Measurements from ENCODE around the gene ASGR2. TPM values are rescaled to one million over a fixed set of nuclear protein-coding genes. Genes with fewer than 3 reads are reported as not detected.

Gene ASGR2
- total and polyA plus RNA-seq, 2 of the 13 experiments (the other 11 are each of a cell fraction or from before 2014, with no cell fraction given), result 320 to 754 TPM

DNA sequence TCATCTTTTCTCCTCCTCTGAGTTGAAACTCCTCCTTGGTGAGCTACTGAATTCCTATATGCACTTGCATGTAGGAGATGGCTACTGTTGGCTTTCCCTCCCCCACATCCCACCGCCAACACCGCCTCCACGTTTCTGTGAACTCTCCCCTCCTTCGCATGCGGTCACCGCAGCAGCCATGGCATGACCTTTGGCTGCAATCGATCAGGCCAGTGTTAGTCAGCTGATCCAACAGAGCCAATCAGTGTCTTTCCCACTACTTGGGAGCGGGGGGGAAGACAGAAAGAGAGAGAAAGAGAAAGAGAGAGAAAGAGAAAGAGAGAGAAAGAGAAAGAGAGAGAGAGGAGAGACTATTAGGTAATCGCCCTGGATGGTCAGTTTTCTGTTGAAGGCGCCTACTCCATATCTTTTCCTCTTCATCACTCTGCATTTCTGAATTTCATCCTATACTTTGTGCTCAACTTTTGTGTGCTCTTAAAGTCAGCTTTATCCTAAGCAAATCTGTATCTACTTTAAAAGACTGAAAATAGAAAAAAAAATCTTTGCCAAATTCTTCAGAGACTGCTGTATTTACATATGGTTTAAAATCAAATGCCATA is 41.8 kb upstream of the ASGR2 start (continued):
- TF ChIP-seq ZNF709 (CRISPR knock-in tag; IDR thresholded peaks at IDR 0.05) (peak; percentile 73; the same call in 1 of the 2 replicates), NRL (CRISPR knock-in tag; IDR thresholded peaks at IDR 0.05; ENCODE audit: borderline replicate concordance) (peak; percentile 93), CBX1 (IDR thresholded peaks at IDR 0.05; ENCODE audit: low read depth) (peak; percentile 73), ATAD3A (CRISPR knock-in tag; IDR thresholded peaks at IDR 0.05) (no peak), SKI (IDR thresholded peaks at IDR 0.05; ENCODE audit: partially characterized antibody) (peak; percentile 81), ZNF737 (CRISPR knock-in tag; IDR thresholded peaks at IDR 0.05; ENCODE audit: borderline replicate concordance) (0 out of 2 replicates have a peak, but pooled peaks have one; percentile 39), HNRNPH1 (optimal IDR thresholded peaks at IDR 0.05; ENCODE audit: low read depth, low read length) (no peak), ARHGAP35 (CRISPR knock-in tag; IDR thresholded peaks at IDR 0.05; ENCODE audit: borderline replicate concordance) (0 out of 2 replicates have a peak, but pooled peaks have one; percentile 59), SMAD1 (CRISPR knock-in tag; IDR thresholded peaks at IDR 0.05; ENCODE audit: borderline replicate concordance, low read depth) (no peak; the same call in 1 of the 2 replicates), YY1 (IDR thresholded peaks at IDR 0.05; ENCODE audit: insufficient read depth, insufficient replicate concordance, low read depth, low read length) (peak; percentile 84), NFE2 (CRISPR knock-in tag; IDR thresholded peaks at IDR 0.05) (no peak), MAZ (IDR thresholded peaks at IDR 0.05; ENCODE audit: borderline replicate concordance, low read depth, low read length) (no peak), MAZ (CRISPR knock-in tag; IDR thresholded peaks at IDR 0.05; ENCODE audit: low read depth) (peak; percentile 73), POLR2G (IDR thresholded peaks at IDR 0.05; ENCODE audit: low read depth, low read length) (no peak), TP53 (CRISPR knock-in tag; conservative IDR thresholded peaks at IDR 0.05) (no peak)
- TF ChIP-seq, protein P1, sequence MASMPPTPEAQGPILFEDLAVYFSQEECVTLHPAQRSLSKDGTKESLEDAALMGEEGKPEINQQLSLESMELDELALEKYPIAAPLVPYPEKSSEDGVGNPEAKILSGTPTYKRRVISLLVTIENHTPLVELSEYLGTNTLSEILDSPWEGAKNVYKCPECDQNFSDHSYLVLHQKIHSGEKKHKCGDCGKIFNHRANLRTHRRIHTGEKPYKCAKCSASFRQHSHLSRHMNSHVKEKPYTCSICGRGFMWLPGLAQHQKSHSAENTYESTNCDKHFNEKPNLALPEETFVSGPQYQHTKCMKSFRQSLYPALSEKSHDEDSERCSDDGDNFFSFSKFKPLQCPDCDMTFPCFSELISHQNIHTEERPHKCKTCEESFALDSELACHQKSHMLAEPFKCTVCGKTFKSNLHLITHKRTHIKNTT (CRISPR knock-in tag; IDR thresholded peaks at IDR 0.05), result no peak
- TF ChIP-seq, protein P2, sequence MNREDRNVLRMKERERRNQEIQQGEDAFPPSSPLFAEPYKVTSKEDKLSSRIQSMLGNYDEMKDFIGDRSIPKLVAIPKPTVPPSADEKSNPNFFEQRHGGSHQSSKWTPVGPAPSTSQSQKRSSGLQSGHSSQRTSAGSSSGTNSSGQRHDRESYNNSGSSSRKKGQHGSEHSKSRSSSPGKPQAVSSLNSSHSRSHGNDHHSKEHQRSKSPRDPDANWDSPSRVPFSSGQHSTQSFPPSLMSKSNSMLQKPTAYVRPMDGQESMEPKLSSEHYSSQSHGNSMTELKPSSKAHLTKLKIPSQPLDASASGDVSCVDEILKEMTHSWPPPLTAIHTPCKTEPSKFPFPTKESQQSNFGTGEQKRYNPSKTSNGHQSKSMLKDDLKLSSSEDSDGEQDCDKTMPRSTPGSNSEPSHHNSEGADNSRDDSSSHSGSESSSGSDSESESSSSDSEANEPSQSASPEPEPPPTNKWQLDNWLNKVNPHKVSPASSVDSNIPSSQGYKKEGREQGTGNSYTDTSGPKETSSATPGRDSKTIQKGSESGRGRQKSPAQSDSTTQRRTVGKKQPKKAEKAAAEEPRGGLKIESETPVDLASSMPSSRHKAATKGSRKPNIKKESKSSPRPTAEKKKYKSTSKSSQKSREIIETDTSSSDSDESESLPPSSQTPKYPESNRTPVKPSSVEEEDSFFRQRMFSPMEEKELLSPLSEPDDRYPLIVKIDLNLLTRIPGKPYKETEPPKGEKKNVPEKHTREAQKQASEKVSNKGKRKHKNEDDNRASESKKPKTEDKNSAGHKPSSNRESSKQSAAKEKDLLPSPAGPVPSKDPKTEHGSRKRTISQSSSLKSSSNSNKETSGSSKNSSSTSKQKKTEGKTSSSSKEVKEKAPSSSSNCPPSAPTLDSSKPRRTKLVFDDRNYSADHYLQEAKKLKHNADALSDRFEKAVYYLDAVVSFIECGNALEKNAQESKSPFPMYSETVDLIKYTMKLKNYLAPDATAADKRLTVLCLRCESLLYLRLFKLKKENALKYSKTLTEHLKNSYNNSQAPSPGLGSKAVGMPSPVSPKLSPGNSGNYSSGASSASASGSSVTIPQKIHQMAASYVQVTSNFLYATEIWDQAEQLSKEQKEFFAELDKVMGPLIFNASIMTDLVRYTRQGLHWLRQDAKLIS (CRISPR knock-in tag; IDR thresholded peaks at IDR 0.05), result no peak
- TF ChIP-seq, protein P3, sequence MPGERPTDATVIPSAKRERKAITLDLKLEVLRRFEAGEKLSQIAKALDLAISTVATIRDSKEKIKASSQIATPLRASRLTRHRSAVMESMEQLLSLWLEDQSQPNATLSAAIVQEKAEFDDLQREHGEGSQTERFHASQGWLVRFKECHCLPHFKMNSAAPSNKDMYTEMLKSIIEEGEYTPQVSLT (CRISPR knock-in tag; IDR thresholded peaks at IDR 0.05; ENCODE audit: borderline replicate concordance, low read depth), result no peak
- TF ChIP-seq, protein P4, sequence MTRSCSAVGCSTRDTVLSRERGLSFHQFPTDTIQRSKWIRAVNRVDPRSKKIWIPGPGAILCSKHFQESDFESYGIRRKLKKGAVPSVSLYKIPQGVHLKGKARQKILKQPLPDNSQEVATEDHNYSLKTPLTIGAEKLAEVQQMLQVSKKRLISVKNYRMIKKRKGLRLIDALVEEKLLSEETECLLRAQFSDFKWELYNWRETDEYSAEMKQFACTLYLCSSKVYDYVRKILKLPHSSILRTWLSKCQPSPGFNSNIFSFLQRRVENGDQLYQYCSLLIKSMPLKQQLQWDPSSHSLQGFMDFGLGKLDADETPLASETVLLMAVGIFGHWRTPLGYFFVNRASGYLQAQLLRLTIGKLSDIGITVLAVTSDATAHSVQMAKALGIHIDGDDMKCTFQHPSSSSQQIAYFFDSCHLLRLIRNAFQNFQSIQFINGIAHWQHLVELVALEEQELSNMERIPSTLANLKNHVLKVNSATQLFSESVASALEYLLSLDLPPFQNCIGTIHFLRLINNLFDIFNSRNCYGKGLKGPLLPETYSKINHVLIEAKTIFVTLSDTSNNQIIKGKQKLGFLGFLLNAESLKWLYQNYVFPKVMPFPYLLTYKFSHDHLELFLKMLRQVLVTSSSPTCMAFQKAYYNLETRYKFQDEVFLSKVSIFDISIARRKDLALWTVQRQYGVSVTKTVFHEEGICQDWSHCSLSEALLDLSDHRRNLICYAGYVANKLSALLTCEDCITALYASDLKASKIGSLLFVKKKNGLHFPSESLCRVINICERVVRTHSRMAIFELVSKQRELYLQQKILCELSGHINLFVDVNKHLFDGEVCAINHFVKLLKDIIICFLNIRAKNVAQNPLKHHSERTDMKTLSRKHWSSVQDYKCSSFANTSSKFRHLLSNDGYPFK (CRISPR knock-in tag; IDR thresholded peaks at IDR 0.05; ENCODE audit: borderline replicate concordance), result peak; percentile 77; the same call in 1 of the 2 replicates
- TF ChIP-seq, protein P5, sequence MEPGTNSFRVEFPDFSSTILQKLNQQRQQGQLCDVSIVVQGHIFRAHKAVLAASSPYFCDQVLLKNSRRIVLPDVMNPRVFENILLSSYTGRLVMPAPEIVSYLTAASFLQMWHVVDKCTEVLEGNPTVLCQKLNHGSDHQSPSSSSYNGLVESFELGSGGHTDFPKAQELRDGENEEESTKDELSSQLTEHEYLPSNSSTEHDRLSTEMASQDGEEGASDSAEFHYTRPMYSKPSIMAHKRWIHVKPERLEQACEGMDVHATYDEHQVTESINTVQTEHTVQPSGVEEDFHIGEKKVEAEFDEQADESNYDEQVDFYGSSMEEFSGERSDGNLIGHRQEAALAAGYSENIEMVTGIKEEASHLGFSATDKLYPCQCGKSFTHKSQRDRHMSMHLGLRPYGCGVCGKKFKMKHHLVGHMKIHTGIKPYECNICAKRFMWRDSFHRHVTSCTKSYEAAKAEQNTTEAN (CRISPR knock-in tag; conservative IDR thresholded peaks at IDR 0.05), result 0 out of 2 replicates have a peak, but pooled peaks have one; percentile 67
